Activated naive CD8-positive, alpha-beta T cell treated with anti-CD3 and anti-CD28 coated beads for 36 hours (primary cell): ENCODE results near the gene HM13. TPM values are rescaled to one million over a fixed set of nuclear protein-coding genes. Genes with fewer than 3 reads are reported as not detected.
"Not testable (repeated sequence)": the region's sequence is repeated elsewhere in the genome, so short reads cannot be mapped to it uniquely, and the experiment has no call there.

ENCODE experiments used
- DNase-seq: peaks from one replicate; pipeline ENCODE4 v3.0.0; 2021
- H3K27ac Mint-ChIP-seq: one replicate; pipeline ENCODE4 v1.8.0; 2022; ENCODE audit warnings: mild to moderate bottlenecking, moderate library complexity, mixed read lengths
- H3K27me3 Mint-ChIP-seq: one replicate; pipeline ENCODE4 v1.8.0; 2022; ENCODE audit warnings: mild to moderate bottlenecking, mixed read lengths
- H3K36me3 Mint-ChIP-seq: one replicate; pipeline ENCODE4 v1.8.0; 2021; ENCODE audit warnings: mild to moderate bottlenecking, mixed read lengths
- H3K4me1 Mint-ChIP-seq: one replicate; pipeline ENCODE4 v1.8.0; 2021; ENCODE audit warnings: mixed read lengths
- H3K4me3 Mint-ChIP-seq: one replicate; pipeline ENCODE4 v1.8.0; 2022; ENCODE audit warnings: mild to moderate bottlenecking, moderate library complexity, mixed read lengths
- H3K9me3 Mint-ChIP-seq: one replicate; pipeline ENCODE4 v1.8.0; 2022; ENCODE audit warnings: mixed read lengths
- total RNA-seq, 2 experiments: library from RNA; stranded (reverse); gene quantifications; one replicate each; pipeline ENCODE4 v1.2.3, GENCODE V29; 2021

HM13 gene
- total RNA-seq, 2 experiments from 2014 or later = 137 to 142 TPM

DNA sequence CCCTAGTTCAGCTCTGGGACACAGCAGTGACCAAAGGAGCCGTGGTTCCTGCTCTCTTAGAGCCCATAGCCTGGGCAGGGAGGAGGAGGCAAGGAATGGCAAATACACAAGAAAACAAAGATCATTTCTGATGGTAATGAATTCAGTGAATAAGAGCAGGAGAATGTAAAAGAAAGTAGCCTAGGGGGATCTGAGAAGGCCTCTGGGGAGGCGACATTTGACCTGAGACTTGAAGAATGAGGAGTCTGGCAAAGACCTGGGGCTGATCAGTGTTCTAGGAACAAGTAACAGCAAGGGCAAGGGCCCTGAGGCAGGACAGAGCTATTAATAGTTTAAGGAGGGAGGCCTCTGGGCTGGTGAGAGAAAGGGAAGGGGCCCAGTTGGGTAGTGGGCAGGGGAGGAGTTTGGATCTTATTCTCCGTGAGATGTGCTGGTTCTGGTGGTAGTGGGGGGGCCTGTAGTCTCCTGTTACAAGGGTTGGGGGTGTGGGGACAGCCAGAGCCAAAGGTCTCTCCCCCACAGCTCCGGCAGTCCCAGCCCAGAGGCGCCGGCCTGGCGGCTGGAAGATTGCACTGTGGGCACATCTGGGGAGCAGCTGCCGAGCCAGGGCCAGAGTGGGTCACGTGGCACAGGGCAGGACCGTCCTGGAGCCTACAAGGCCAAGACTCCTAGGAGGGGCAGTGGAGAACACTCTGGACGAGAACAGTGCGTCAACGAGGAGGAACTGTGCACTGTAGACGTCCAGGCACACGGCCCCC is 81.6 kb downstream of the HM13 start:
- Mint-ChIP-seq H3K9me3 (no peaks in the 10 kb centered on the region), H3K27ac (no peak overlapping the region), H3K36me3 (no peaks in the 10 kb centered on the region), H3K27me3 (peaks cover 7% of the 10 kb centered on the region), H3K4me3 (no peak overlapping the region), H3K4me1 (peaks cover 8% of the 10 kb centered on the region)
- DNase-seq = no peak

DNA sequence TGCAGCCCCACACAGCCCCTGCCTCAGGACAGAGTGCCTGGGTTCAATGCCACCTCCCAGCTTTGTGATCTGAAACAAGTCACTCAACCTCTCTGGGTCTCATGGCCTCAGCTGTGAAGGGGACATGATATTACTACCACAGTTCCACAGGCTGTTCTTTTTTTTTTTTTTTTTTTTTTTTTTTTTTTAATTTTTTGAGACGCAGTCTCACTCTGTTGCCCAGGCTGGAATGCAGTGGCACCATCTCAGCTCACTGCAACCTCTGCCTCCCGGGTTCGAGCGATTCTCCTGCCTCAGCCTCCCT is 82.1 kb downstream of the HM13 start:
- H3K36me3 Mint-ChIP-seq, DNase-seq, H3K4me3 Mint-ChIP-seq, H3K27ac Mint-ChIP-seq, H3K27me3 Mint-ChIP-seq, H3K4me1 Mint-ChIP-seq, H3K9me3 Mint-ChIP-seq: not testable (repeated sequence)

DNA sequence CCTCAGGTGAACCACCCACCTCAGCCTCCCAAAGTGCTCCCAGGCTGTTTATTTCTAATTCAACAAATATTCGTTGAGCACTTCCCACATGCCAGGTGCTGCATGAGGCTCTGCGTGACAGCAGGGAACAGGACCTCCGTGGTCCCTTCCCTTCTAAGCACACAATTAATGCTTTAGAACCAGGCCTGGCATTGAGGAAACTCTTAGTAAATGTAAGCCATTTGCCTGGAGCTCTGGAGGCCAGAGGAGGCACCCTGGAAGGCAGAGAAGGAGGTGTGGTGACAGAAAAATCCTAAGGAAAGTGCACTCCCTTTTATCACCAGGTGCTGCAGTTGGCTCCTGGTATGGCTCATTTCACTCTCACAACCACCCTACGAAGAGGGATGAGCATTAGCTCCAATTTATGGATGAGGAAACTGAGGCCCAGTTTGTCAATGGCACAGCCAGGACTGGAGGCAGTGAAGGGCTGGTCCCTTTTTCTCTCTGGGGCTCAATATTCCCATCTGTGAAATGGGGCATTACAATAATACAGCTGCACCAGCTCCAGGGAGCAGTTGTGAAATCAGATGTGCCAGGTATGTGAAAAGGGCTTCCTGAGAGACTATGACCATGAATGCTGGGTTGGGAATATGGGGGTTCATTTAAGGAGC is 82.7 kb downstream of the HM13 start:
- no peak overlapping the region for H3K27ac Mint-ChIP-seq
- H3K36me3 Mint-ChIP-seq = no peaks in the 10 kb centered on the region
- H3K4me1 Mint-ChIP-seq = peaks cover 8% of the 10 kb centered on the region
- DNase-seq = no peak
- H3K9me3 Mint-ChIP-seq = no peaks in the 10 kb centered on the region
- H3K4me3 Mint-ChIP-seq = no peak overlapping the region
- H3K27me3 Mint-ChIP-seq = peaks cover 9% of the 10 kb centered on the region

DNA sequence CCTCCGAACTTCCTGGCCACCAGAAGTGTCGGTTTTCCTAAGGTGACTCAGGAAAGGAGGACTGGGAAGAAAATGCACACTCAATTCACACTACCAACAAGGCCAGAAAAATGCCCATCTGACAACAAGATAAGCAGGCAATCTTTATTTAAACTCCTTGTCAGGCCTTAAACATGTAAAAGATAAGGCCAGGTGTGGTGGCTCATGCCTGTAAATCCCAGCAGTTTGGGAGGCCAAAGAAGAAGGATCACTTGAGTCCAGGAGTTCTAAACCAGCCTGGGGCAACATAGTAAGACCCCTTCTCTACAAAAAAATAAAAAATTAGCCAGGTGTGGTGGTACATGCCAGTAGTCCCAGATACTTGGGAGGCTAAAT is 83.2 kb downstream of the HM13 start:
- Mint-ChIP-seq H3K27ac (no peak overlapping the region), H3K27me3 (peaks cover 14% of the 10 kb centered on the region), H3K4me3 (no peak overlapping the region), H3K9me3 (no peaks in the 10 kb centered on the region), H3K36me3 (no peaks in the 10 kb centered on the region), H3K4me1 (peaks cover 8% of the 10 kb centered on the region)
- DNase-seq = no peak

DNA sequence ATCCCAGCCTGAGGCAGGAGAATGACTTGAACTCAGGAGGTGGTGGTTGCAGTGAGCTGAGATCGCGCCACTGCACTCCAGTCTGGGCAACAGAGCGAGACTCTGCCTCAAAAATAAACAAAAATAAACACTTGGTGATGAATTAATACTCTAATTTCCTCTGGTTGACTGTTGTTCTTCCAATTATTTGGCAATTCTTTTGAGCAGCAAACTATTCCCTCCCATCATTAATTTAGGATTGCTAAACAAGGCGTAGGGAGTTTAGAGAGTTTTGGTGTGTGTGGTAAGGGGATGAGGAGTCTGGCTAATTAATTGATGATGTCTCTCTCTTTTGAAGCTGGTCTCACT is 88.2 kb downstream of the HM13 start:
- Mint-ChIP-seq H3K27ac (no peak overlapping the region), H3K9me3 (no peaks in the 10 kb centered on the region), H3K4me3 (no peak overlapping the region), H3K4me1 (peaks cover 27% of the 10 kb centered on the region), H3K27me3 (peaks cover 64% of the 10 kb centered on the region), H3K36me3 (no peaks in the 10 kb centered on the region)
- no peak for DNase-seq

DNA sequence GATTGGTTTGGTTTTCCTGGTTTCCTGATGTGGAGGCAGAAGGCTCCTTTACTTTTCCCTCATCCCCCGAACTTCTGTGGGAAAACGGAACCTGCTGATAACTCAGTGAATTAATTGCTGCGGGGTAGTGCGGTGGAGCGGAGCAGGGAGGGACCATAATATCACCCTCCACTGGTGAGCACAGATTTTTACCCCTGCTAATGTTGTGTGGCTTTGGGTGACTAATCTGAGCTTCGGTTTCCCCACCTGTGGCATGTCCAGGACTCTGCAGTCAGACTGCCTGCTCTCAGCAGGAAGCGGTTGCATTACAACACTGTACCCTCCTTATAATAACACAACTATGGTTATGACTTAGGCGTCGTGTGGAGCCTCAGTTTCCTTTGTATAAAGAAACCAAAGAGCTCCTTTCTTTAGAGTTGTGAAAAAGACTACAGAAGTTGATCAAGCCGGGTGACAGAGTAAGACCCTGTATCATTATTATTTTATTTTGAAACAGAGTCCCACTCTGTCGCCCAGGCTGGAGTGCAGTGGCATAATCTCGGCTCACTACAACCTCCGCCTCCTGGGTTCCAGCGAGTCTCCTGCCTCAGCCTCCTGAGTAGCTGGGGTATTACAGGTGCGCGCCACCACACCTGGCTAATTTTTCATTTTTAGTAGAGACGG is 88.7 kb downstream of the HM13 start:
- Mint-ChIP-seq H3K27ac (no peak overlapping the region), H3K27me3 (peaks cover 69% of the 10 kb centered on the region), H3K4me1 (peaks cover 27% of the 10 kb centered on the region), H3K9me3 (no peaks in the 10 kb centered on the region), H3K4me3 (no peak overlapping the region), H3K36me3 (no peaks in the 10 kb centered on the region)
- peak; percentile 45 for DNase-seq

DNA sequence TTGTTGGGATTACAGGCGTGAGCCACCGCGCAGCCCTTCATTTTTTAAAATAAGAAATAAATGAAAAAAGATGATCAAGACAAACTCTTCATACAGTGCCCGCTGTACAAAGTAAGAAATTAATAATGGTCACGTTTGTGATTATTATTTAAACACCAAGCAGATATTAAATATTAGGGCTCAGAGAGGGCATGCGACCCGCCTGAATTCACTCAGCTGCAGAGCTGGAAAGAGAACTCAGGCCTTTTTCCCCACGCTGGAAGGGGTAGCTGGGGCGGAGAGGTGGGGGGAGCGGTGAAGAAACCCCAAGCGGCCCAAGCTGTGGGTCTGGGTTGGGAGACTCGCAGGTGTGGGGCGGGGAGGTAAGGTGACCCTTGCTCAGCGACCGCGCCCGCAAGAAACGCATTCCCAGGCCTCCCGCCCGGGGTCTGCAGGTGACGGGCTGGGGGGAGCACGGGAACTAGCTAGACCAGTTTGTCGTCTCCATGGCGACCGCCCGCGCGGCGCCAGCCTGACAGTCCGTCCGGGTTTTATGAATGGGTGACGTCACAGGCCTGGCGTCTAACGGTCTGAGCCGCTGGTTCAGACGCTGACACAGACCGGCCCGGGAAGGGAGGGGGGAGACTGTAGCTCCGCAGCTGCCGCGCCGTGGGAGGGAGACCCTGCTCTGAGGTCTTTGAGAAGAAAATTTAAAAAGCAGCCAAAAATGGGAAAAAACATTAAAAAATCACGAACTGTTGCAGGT is 89.8 kb downstream of the HM13 start:
- peaks cover 79% of the 10 kb centered on the region for H3K27me3 Mint-ChIP-seq
- peak; percentile 77 for DNase-seq
- no peaks in the 10 kb centered on the region for H3K36me3 Mint-ChIP-seq
- H3K27ac Mint-ChIP-seq = no peak overlapping the region
- peak overlapping the region; percentile 86 for H3K4me3 Mint-ChIP-seq
- H3K4me1 Mint-ChIP-seq = peaks cover 27% of the 10 kb centered on the region
- no peaks in the 10 kb centered on the region for H3K9me3 Mint-ChIP-seq

DNA sequence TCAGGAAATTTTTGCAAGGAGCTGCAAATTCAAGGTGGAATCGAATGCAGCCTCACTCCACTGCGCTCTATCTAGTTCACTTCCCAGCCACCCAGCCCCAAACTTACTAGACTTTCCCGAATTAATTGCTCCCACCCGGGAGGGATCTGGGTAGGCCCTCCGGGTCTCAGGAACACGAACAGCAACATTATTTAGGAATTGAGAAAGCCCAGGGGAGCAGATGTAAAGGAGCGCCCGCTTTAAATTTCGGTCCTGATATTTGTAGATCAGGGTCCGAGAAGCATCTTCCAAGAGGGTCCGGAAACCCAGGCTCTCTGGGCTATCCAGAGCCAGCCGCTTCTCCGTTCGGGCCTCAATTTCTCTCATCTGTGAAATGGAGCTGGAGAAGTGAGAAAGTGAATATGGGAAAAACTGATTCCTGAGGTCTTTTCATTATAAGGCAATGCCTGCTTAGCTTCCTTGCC is 90.4 kb downstream of the HM13 start:
- peaks cover 84% of the 10 kb centered on the region for H3K27me3 Mint-ChIP-seq
- peak overlapping the region; percentile 86 for H3K4me3 Mint-ChIP-seq
- H3K4me1 Mint-ChIP-seq = peaks cover 27% of the 10 kb centered on the region
- DNase-seq = no peak
- H3K27ac Mint-ChIP-seq = no peak overlapping the region
- no peaks in the 10 kb centered on the region for H3K36me3 Mint-ChIP-seq
- no peaks in the 10 kb centered on the region for H3K9me3 Mint-ChIP-seq

DNA sequence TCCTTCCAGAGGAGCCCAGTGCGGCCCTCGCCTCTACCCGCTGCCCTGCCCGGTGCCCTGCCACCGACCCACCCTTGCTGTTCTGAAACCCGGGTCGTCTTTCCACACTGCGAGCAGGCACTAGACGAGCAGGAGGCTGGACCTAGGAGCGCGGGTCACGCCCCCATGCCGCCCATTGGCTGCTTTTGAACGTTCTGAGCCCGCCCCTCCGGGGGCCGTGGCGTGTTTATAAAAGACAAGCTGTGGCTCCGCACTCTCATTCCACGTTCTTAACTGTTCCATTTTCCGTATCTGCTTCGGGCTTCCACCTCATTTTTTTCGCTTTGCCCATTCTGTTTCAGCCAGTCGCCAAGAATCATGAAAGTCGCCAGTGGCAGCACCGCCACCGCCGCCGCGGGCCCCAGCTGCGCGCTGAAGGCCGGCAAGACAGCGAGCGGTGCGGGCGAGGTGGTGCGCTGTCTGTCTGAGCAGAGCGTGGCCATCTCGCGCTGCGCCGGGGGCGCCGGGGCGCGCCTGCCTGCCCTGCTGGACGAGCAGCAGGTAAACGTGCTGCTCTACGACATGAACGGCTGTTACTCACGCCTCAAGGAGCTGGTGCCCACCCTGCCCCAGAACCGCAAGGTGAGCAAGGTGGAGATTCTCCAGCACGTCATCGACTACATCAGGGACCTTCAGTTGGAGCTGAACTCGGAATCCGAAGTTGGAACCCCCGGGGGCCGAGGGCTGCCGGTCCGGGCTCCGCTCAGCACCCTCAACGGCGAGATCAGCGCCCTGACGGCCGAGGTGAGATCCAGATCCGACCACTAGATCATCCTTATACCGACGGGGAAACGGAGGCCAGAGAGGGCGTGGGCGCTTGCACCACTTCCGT is 91.0 kb downstream of the HM13 start, which contains the start of gene ID1:
Gene ID1, plus strand, starts transcription at position 259 of the 871 bp plus-strand sequence. Its CDS starts 99 bp downstream, at position 358.
- peak; percentile 87 for DNase-seq
- Mint-ChIP-seq H3K9me3 (no peaks in the 10 kb centered on the region), H3K27me3 (peaks cover 88% of the 10 kb centered on the region), H3K27ac (no peak within 1 kb of the TSS), H3K36me3 (no peaks in the 10 kb centered on the region), H3K4me1 (peaks cover 27% of the 10 kb centered on the region), H3K4me3 (peak within 1 kb of the TSS; percentile 86)

DNA sequence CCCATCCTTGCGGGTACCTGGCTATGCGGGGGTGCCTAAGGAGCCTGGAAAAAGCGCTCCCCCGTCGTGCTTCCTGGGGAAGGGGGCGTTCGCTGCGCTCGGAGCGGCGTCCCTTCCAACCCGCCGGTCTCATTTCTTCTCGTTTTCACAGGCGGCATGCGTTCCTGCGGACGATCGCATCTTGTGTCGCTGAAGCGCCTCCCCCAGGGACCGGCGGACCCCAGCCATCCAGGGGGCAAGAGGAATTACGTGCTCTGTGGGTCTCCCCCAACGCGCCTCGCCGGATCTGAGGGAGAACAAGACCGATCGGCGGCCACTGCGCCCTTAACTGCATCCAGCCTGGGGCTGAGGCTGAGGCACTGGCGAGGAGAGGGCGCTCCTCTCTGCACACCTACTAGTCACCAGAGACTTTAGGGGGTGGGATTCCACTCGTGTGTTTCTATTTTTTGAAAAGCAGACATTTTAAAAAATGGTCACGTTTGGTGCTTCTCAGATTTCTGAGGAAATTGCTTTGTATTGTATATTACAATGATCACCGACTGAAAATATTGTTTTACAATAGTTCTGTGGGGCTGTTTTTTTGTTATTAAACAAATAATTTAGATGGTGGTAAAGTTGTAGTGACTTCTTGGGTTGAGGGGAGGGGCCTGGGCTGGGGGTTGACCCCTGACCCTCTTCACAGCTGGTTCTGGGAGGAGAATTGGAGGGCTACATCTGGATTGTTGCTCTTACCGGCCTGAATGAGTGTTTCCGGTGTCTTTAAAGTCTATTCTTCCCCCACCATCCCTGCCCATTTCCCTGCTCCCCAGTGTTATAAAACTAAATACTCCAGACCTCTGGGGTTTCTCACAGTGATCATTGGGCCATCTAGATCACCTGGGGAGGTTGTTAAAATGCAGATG is 91.9 kb downstream of the HM13 start:
- H3K4me1 Mint-ChIP-seq = peaks cover 27% of the 10 kb centered on the region
- H3K27me3 Mint-ChIP-seq = peaks cover 86% of the 10 kb centered on the region
- no peaks in the 10 kb centered on the region for H3K36me3 Mint-ChIP-seq
- DNase-seq = no peak
- H3K27ac Mint-ChIP-seq = no peak overlapping the region
- H3K9me3 Mint-ChIP-seq = no peaks in the 10 kb centered on the region
- H3K4me3 Mint-ChIP-seq = peak overlapping the region; percentile 86

DNA sequence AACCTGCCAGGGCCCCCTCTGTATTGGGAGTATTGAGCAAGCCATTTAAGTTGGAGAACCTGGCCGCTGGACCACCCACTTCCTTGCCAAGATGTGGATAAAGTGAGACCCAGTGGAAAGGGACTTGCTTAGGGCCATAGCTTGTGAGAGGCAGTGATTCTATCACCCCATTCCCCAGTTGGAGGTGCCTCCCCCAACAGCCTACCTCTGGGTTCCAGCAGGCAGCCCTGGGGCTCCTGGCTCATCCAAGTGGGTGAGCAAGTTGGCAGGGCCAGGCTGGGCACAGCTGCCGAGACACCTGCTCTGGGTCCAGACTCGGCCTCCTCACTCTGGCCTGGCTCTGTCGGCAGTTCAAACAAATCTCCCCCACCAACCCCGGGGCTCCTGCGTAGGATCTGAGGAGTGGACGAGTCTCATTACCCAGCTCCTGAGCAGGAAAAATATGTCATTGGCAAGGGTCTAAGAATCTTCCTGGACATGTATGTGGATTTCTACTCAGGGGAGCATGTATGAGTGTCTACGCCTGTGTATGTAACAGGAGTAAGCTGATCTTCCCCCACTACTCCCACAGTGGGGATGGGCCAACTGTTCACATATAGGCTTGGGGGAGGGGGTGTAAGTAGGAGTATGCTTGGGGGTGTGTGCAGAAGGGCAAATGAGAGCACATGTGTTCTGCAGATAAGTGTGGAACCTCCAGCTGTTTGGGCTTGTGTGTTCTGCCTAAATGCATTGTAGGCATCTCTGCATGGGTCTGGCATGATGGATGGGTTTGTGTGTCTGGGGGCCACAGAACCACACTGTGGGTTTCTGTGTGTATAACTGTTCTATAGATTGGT is 92.8 kb downstream of the HM13 start:
- DNase-seq = no peak
- H3K27ac Mint-ChIP-seq = no peak overlapping the region
- H3K9me3 Mint-ChIP-seq = no peaks in the 10 kb centered on the region
- peaks cover 92% of the 10 kb centered on the region for H3K27me3 Mint-ChIP-seq
- peaks cover 27% of the 10 kb centered on the region for H3K4me1 Mint-ChIP-seq
- no peaks in the 10 kb centered on the region for H3K36me3 Mint-ChIP-seq
- no peak overlapping the region for H3K4me3 Mint-ChIP-seq

DNA sequence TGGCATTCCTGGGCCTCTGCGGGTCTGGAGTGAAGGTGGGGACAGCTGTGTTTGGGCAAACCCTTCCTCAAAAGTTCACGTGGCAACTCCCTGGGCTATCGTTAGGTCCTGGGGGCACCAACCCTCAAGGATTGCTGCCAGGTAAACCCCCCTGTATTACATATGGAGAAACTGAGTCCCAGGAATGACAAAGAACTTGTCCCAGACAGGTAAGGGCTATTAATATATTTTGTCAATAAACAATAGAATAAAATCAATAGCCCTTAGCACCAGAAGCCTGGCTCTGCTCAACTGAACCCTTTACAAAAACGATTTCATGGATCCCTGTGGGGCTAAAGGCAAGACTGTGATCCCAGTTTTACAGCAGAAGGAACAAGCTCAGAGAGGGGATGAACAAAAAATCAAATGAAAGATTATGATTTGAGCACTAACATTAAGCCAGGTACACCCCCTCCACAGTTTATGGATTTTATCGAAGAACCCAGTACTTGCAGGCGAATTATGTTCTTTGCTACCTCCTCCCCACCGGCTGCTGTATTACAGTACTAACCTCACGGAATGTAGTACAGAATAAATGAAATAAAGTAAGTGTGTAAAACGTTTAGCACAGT is 93.5 kb downstream of the HM13 start:
- H3K36me3 Mint-ChIP-seq = no peaks in the 10 kb centered on the region
- peaks cover 85% of the 10 kb centered on the region for H3K27me3 Mint-ChIP-seq
- no peaks in the 10 kb centered on the region for H3K9me3 Mint-ChIP-seq
- no peak overlapping the region for H3K4me3 Mint-ChIP-seq
- DNase-seq = no peak
- no peak overlapping the region for H3K27ac Mint-ChIP-seq
- peaks cover 25% of the 10 kb centered on the region for H3K4me1 Mint-ChIP-seq
